Mesothelial cell of epicardium (in vitro differentiated cells): ENCODE data around the gene AP2A1. TPM values are rescaled to one million over a fixed set of nuclear protein-coding genes. Genes with fewer than 3 reads are reported as not detected.

Source experiments
- DNase-seq, 2 experiments: peaks; one replicate each; pipeline ENCODE4 v3.0.0; 2021; ENCODE audit warnings: low spot score in 2 of 2; ENCODE audit not compliant: unreplicated experiment in 2 of 2
- H3K27ac Mint-ChIP-seq: 2 replicates; pipeline ENCODE4 v1.8.0; 2021; ENCODE audit warnings: mixed read lengths
- H3K27me3 Mint-ChIP-seq: 2 replicates; pipeline ENCODE4 v1.8.0; 2021; ENCODE audit warnings: low read depth, mixed read lengths
- H3K36me3 Mint-ChIP-seq: 2 replicates; pipeline ENCODE4 v1.8.0; 2021; ENCODE audit warnings: mixed read lengths
- H3K4me1 Mint-ChIP-seq: 2 replicates; pipeline ENCODE4 v1.8.0; 2021; ENCODE audit warnings: mixed read lengths
- H3K4me3 Mint-ChIP-seq: 2 replicates; pipeline ENCODE4 v1.8.0; 2021; ENCODE audit warnings: mild to moderate bottlenecking, moderate library complexity, mixed read lengths
- H3K9me3 Mint-ChIP-seq: 2 replicates; pipeline ENCODE4 v1.8.0; 2021; ENCODE audit warnings: mixed read lengths
- total RNA-seq: library from RNA; stranded (reverse); gene quantifications from 3 replicates; pipeline ENCODE4 v1.2.1, GENCODE V29; 2021
- TF ChIP-seq, protein P1 (sequence below): fragments of 200-600 bp; sonication (generic); IDR thresholded peaks from one replicate; pipeline ENCODE4 v1.5.0; 2021; ENCODE audit warnings: antibody characterized with exemption; ENCODE audit not compliant: unreplicated experiment

AP2A1 gene
- total RNA-seq, 1 donor from 2014 or later, result 85.2 TPM

DNA sequence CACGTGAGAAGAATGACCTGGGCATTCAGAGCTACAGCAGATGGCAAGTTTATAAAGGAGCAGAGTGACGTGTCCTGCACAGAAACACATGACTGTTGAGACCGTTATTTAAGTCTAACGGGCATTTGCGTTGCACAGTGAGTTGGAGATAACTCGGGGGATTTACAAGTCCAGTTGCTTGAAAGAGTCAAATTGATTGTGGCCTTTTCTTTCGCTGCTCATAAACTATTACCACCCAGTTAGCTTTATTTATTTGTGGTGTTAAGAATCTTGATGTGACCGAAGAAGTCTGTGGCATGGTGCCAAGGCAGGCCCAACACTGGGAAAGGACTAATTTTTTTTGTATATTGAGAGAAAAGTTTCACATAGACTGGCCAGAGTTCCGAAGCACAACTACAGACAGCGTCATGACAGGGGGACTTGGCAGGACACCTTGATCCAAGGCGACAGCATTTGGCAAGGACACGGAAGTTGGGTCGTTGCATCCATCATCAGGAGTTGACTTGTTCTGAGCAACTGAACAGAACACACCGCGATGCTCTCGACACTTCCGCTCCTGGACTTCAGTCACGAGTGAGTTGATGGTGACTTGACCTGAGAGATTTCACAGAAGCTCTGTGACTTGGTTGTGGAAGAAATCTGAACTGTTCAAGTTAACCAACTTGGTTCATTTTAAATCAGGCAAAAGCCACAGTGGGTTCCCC is 72.2 kb downstream of the AP2A1 start:
- Mint-ChIP-seq H3K36me3 (peaks cover 42% of the 10 kb centered on the region), H3K27me3 (no peaks in the 10 kb centered on the region), H3K27ac (no peak overlapping the region), H3K4me3 (no peak overlapping the region), H3K4me1 (no peaks in the 10 kb centered on the region), H3K9me3 (no peaks in the 10 kb centered on the region)
- TF ChIP-seq, protein P1, sequence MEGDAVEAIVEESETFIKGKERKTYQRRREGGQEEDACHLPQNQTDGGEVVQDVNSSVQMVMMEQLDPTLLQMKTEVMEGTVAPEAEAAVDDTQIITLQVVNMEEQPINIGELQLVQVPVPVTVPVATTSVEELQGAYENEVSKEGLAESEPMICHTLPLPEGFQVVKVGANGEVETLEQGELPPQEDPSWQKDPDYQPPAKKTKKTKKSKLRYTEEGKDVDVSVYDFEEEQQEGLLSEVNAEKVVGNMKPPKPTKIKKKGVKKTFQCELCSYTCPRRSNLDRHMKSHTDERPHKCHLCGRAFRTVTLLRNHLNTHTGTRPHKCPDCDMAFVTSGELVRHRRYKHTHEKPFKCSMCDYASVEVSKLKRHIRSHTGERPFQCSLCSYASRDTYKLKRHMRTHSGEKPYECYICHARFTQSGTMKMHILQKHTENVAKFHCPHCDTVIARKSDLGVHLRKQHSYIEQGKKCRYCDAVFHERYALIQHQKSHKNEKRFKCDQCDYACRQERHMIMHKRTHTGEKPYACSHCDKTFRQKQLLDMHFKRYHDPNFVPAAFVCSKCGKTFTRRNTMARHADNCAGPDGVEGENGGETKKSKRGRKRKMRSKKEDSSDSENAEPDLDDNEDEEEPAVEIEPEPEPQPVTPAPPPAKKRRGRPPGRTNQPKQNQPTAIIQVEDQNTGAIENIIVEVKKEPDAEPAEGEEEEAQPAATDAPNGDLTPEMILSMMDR, result no peak
- DNase-seq, result no peak

DNA sequence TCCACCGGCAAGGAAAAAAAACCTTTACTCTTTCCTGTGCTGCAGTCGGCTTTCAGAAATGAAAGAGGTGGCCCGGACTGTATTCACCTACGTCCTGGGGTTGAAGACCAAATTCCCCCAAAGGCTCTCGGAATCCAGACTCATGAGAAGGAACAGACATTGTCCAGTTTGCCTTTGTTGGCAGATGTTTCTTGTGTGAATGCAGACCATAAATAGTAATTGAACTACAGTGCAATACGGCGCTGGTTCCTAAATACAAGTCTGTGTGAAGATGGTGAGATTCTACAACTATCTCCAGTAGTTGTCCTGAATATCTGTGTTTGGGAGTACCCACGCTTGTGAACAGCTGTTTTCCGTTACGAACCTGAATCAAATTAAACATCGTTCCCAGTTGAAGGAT is 72.9 kb downstream of the AP2A1 start:
- Mint-ChIP-seq H3K36me3 (peaks cover 40% of the 10 kb centered on the region), H3K4me3 (no peak overlapping the region), H3K4me1 (no peaks in the 10 kb centered on the region), H3K27ac (no peak overlapping the region), H3K9me3 (no peaks in the 10 kb centered on the region), H3K27me3 (no peaks in the 10 kb centered on the region)
- no peak for DNase-seq
- TF ChIP-seq, protein P1, result no peak

DNA sequence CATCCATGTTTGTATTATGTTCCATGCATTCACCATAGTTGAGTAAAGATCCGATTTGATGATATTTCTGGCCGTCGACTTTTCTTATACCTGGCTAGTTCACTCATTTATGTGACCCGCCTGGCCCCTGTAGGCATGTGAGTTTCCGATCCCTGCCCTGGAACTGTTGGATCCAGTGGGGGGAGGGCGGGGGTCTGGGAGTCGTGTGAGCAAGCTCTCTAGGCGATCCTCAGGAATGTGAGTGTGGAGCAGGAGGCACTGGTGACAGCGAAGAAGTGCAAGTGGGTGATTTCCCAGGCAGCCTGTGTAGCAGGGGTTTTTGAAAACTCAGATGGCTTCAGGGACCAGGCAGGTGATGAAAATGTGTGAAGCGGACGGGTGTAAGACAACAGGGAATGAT is 73.5 kb downstream of the AP2A1 start:
- peaks cover 38% of the 10 kb centered on the region for H3K36me3 Mint-ChIP-seq
- no peaks in the 10 kb centered on the region for H3K27me3 Mint-ChIP-seq
- DNase-seq, result no peak
- H3K9me3 Mint-ChIP-seq, result no peaks in the 10 kb centered on the region
- no peak overlapping the region for H3K4me3 Mint-ChIP-seq
- TF ChIP-seq, protein P1, result no peak
- peak overlapping the region; percentile 21 for H3K27ac Mint-ChIP-seq
- H3K4me1 Mint-ChIP-seq, result no peaks in the 10 kb centered on the region

DNA sequence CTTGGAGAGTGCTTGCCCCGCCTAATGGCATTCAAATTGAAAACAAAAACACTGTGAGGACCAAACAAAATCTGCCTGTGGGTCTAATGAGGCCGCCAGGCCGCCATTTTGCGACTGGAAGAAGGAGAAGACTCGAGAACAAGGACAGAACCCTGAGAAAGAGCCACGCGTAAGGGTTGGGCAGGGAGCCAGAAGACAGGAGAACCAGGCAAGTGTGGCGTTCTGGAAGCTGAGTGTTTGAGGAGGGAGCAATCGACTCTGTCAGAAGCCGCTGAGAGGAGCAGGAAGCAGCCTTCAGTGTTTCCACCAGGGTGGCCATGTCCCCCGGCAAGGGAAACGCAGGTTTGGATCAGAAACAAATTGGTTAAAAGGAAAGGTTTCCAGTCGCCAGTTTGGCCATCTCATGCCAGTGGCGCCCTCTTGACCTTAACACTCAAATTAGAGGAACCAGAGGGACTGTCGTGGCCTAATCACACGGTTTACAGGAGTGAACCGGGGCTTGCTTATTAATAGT is 74.0 kb downstream of the AP2A1 start:
- H3K27me3 Mint-ChIP-seq, result no peaks in the 10 kb centered on the region
- no peak for DNase-seq
- H3K4me1 Mint-ChIP-seq, result no peaks in the 10 kb centered on the region
- H3K36me3 Mint-ChIP-seq, result peaks cover 38% of the 10 kb centered on the region
- no peak overlapping the region for H3K27ac Mint-ChIP-seq
- no peak overlapping the region for H3K4me3 Mint-ChIP-seq
- H3K9me3 Mint-ChIP-seq, result no peaks in the 10 kb centered on the region
- TF ChIP-seq, protein P1, result no peak

DNA sequence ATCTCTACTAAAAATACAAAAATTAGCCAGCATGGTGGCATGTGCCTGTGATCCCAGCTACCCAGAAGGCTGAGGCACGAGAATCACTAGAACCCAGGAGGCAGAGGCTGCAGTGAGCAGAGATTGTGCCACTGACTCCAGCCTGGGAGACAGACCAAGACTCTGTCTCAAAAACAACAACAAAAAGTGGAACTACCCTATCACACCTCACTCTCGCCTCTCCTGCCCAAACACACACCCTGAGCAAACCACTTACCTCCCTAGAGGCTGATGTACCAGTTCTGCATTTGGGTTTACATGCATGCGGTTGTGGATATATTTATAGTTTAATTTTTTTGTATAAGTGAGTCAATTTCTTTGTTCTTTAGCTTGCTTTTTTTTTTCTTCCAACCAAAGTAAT is 76.5 kb downstream of the AP2A1 start:
- H3K27ac Mint-ChIP-seq, result no peak overlapping the region
- peaks cover 24% of the 10 kb centered on the region for H3K36me3 Mint-ChIP-seq
- H3K4me1 Mint-ChIP-seq, result no peaks in the 10 kb centered on the region
- H3K27me3 Mint-ChIP-seq, result no peaks in the 10 kb centered on the region
- H3K4me3 Mint-ChIP-seq, result no peak overlapping the region
- H3K9me3 Mint-ChIP-seq, result no peaks in the 10 kb centered on the region
- TF ChIP-seq, protein P1, result no peak
- no peak for DNase-seq
